Measurements from ENCODE around the gene SLK. TPM values are rescaled to one million over a fixed set of nuclear protein-coding genes. Genes with fewer than 3 reads are reported as not detected.

The SLK gene
- total and polyA plus RNA-seq, 2 donors (not counting 3 experiments of a cell fraction or from before 2014, with no cell fraction given) = 4.5 to 36.0 TPM

GRCh38 chr10:103954543-103954942 lies 12.4 kb upstream of the SLK start:
- POLR2A ChIA-PET = no interaction called here
- no peak overlapping the region for H3K4me3 ChIP-seq (replicated peaks in 1 of 3; ENCODE audit: insufficient read depth in 1 of 3, low read depth in 1 of 3, low read length in 3 of 3)
- no peak overlapping the region for H3K27ac ChIP-seq (ENCODE audit: insufficient read depth, low read depth, low read length)
- DNase-seq (ENCODE audit: low read depth, low spot score) (no peak), FAIRE-seq (no peak)
- H4K20me1 ChIP-seq (replicated peaks; ENCODE audit: control insufficient read depth, extremely low read depth, insufficient read depth, low read length) = no peaks in the 10 kb centered on the region
- H3K4me2 ChIP-seq (ENCODE audit: insufficient read depth, low read length) = no peak overlapping the region
- H3K36me3 ChIP-seq (ENCODE audit: control insufficient read depth in 2 of 2, extremely low read depth in 1 of 2, insufficient read depth in 2 of 2, low read length in 2 of 2) = no peaks in the 10 kb centered on the region
- no peaks in the 10 kb centered on the region for H3K4me1 ChIP-seq (ENCODE audit: control insufficient read depth, extremely low read depth, insufficient read depth, low read length)
- no peaks in the 10 kb centered on the region for H3K9me3 ChIP-seq (replicated peaks; ENCODE audit: control insufficient read depth, insufficient read depth, low read length)
- no peak overlapping the region for H2AFZ ChIP-seq (ENCODE audit: low read depth, low read length)
- no peak overlapping the region for H3K9ac ChIP-seq (replicated peaks; ENCODE audit: extremely low read depth, insufficient read depth, low read length)
- TF ChIP-seq FOS (IDR thresholded peaks at IDR 0.05; ENCODE audit: borderline replicate concordance, insufficient read depth, low read length) (no peak), MYC (IDR thresholded peaks at IDR 0.05; ENCODE audit: low read depth, low read length) (no peak), MAX (IDR thresholded peaks at IDR 0.05; ENCODE audit: insufficient read depth, insufficient read length) (no peak), JUN (IDR thresholded peaks at IDR 0.05; ENCODE audit: borderline replicate concordance, insufficient read depth, insufficient read length, low read depth) (no peak), GATA2 (IDR thresholded peaks at IDR 0.05; ENCODE audit: insufficient read depth, insufficient read length, low read depth, low read length) (no peak), POLR2A (IDR thresholded peaks at IDR 0.05; ENCODE audit: low read depth, low read length) (no peak), CTCF (IDR thresholded peaks at IDR 0.05; ENCODE audit: extremely low read depth in 1 of 2, insufficient read depth in 1 of 2, low read depth in 1 of 2, low read length in 2 of 2) (no peak), EZH2 (IDR thresholded peaks at IDR 0.05; ENCODE audit: borderline replicate concordance, low read depth, low read length, severe bottlenecking) (no peak), POLR2AphosphoS5 (IDR thresholded peaks at IDR 0.05; ENCODE audit: insufficient read depth, low read depth, low read length) (no peak)
- no peaks in the 10 kb centered on the region for H3K9me1 ChIP-seq (replicated peaks; ENCODE audit: control insufficient read depth, extremely low read depth, insufficient read depth, low read length)
- CTCF ChIA-PET = no interaction called here
- BruUV-seq (replicated peaks) = no TSS peak
- dilution Hi-C loops (cut with MboI; ENCODE audit: extremely low pct_ligation_motif_present, low sequenced_read_pairs) (no loop called here), intact Hi-C loops (cut with micrococcal nuclease) (no loop called here)
- H3K27me3 ChIP-seq (ENCODE audit: control insufficient read depth in 2 of 2, insufficient read depth in 2 of 2, low read length in 2 of 2) = peaks cover 0 to 1% of the 10 kb centered on the region in 2 experiments
- no peaks in the 10 kb centered on the region for H3K79me2 ChIP-seq (ENCODE audit: control insufficient read depth, insufficient read depth, low read length)

Measured in endothelial cell of umbilical vein (primary cell).